DMS 273 treated with DMSO at 0.1 percent for 48 hours (cell line): Measurements from ENCODE around the gene ZNF213.

Experiments used
- DNase-seq: peaks from one replicate; lab custom pipeline; 2025; lab: John Stamatoyannopoulos, UW

ZNF213 gene

GRCh38 chr16:3134338-3135125 lies at the start of gene ZNF213:
TSS of gene ZNF213 (plus strand) at chr16:3135029. CDS start at chr16:3137281, 2,252 bp downstream.
- peak; percentile 95 for DNase-seq

GRCh38 chr16:3085868-3086595 lies 48.8 kb upstream of the ZNF213 start:
- DNase-seq, result no peak

- no peak for DNase-seq
Measured at GRCh38 chr16:3086596-3087242, 48.1 kb upstream of the ZNF213 start.

- no peak for DNase-seq
Measured at GRCh38 chr16:3087243-3088235, 47.3 kb upstream of the ZNF213 start.

GRCh38 chr16:3088450-3088849 lies 46.4 kb upstream of the ZNF213 start:
- DNase-seq, result no peak

- no peak for DNase-seq
Measured at GRCh38 chr16:3088925-3089716, 45.7 kb upstream of the ZNF213 start.

GRCh38 chr16:3089717-3090592 lies 44.9 kb upstream of the ZNF213 start:
- no peak for DNase-seq

GRCh38 chr16:3091551-3091950 lies 43.3 kb upstream of the ZNF213 start:
- DNase-seq, result no peak

- DNase-seq, result no peak
Measured at GRCh38 chr16:3092501-3092941, 42.3 kb upstream of the ZNF213 start.

GRCh38 chr16:3094289-3095027 lies 40.4 kb upstream of the ZNF213 start:
- DNase-seq, result no peak

- no peak for DNase-seq
Measured at GRCh38 chr16:3095869-3096268, 39.0 kb upstream of the ZNF213 start.

- DNase-seq, result no peak
Measured at GRCh38 chr16:3096362-3096761, 38.5 kb upstream of the ZNF213 start.

- DNase-seq, result no peak
Measured at GRCh38 chr16:3097266-3097665, 37.6 kb upstream of the ZNF213 start.

- DNase-seq, result no peak
Measured at GRCh38 chr16:3098459-3099394, 36.1 kb upstream of the ZNF213 start, which contains the start of gene ZSCAN10. TSS of gene ZSCAN10 (minus strand) at chr16:3099294. CDS start at chr16:3092937, 6,357 bp downstream.

- no peak for DNase-seq
Measured at GRCh38 chr16:3099395-3099731, 35.5 kb upstream of the ZNF213 start.

GRCh38 chr16:3099732-3100499 lies 34.9 kb upstream of the ZNF213 start:
- no peak for DNase-seq
